Measurements from ENCODE around the gene MBD1. TPM values are rescaled to one million over a fixed set of nuclear protein-coding genes. Genes with fewer than 3 reads are reported as not detected.
A peak's percentile ranks its signal among the peaks of the same experiment; 100 is the strongest.

The MBD1 gene
- total RNA-seq, 1 experiment from 2014 or later, result 53.4 TPM

- no peak overlapping the region for H3K27ac Mint-ChIP-seq
- H3K36me3 Mint-ChIP-seq, result peaks cover 37% of the 10 kb centered on the region
- no peaks in the 10 kb centered on the region for H3K9me3 Mint-ChIP-seq
- ChIA-PET CTCF (interaction anchor here (1.0 kb wide), 1 partner anchor 15 kb away, joined by 3 read pairs; no protein-coding TSS in a partner anchor), POLR2A (no interaction called here)
- no peak for ATAC-seq
- DNase-seq (ENCODE audit: low spot score), result no peak
- H3K4me1 Mint-ChIP-seq, result peaks cover 27% of the 10 kb centered on the region
- no peak overlapping the region for H3K4me3 Mint-ChIP-seq
- H3K27me3 Mint-ChIP-seq (ENCODE audit: low read depth), result no peaks in the 10 kb centered on the region
- no peak for TF ChIP-seq ELF4 (CRISPR knock-in tag; IDR thresholded peaks at IDR 0.05; ENCODE audit: low read depth)
- no peak for TF ChIP-seq AFF4 (CRISPR knock-in tag; IDR thresholded peaks at IDR 0.05; ENCODE audit: borderline replicate concordance)
Measured at GRCh38 chr18:50283469-50284209, 2.3 kb upstream of the MBD1 start.

GRCh38 chr18:50282521-50283335, 1.4 kb upstream of the MBD1 start:
- ATAC-seq (no peak), DNase-seq (ENCODE audit: low spot score) (no peak)
- ChIA-PET POLR2A (no interaction called here), CTCF (interaction anchor here (1.0 kb wide), 1 partner anchor 14 kb away, joined by 3 read pairs; no protein-coding TSS in a partner anchor)
- Mint-ChIP-seq H3K4me3 (peak overlapping the region; percentile 98), H3K9me3 (no peaks in the 10 kb centered on the region), H3K27me3 (ENCODE audit: low read depth) (no peaks in the 10 kb centered on the region), H3K36me3 (peaks cover 39% of the 10 kb centered on the region), H3K27ac (peak overlapping the region; percentile 80; the same call in 1 of the 2 replicates), H3K4me1 (peaks cover 27% of the 10 kb centered on the region)
- TF ChIP-seq SOX15 (CRISPR knock-in tag; IDR thresholded peaks at IDR 0.05) (no peak), JAZF1 (CRISPR knock-in tag; IDR thresholded peaks at IDR 0.05) (no peak), ZNF532 (CRISPR knock-in tag; IDR thresholded peaks at IDR 0.05; ENCODE audit: borderline replicate concordance) (no peak)

- peak overlapping the region; percentile 98 for H3K4me3 Mint-ChIP-seq
- no peaks in the 10 kb centered on the region for H3K27me3 Mint-ChIP-seq (ENCODE audit: low read depth)
- peaks cover 37% of the 10 kb centered on the region for H3K36me3 Mint-ChIP-seq
- no peak for ATAC-seq
- DNase-seq (ENCODE audit: low spot score), result no peak
- H3K27ac Mint-ChIP-seq, result peak overlapping the region; percentile 97; the same call in 1 of the 2 replicates
- CTCF ChIA-PET, result interaction anchor here (0.9 to 1.8 kb wide), 9 partner anchors 10 to 148 kb away, joined by 3 to 21 read pairs (median 6); partner anchors contain the start of gene CFAP53
- POLR2A ChIA-PET, result interaction anchor here (1.2 kb wide), 2 partner anchors 13 to 74 kb away, joined by 3 to 4 read pairs; no protein-coding TSS in a partner anchor
- no peaks in the 10 kb centered on the region for H3K9me3 Mint-ChIP-seq
- H3K4me1 Mint-ChIP-seq, result peaks cover 25% of the 10 kb centered on the region
- no peak for TF ChIP-seq FOXK1 (CRISPR knock-in tag; IDR thresholded peaks at IDR 0.05)
- no peak for TF ChIP-seq ZSCAN18 (CRISPR knock-in tag; IDR thresholded peaks at IDR 0.05)
- TF ChIP-seq AFF4 (CRISPR knock-in tag; IDR thresholded peaks at IDR 0.05; ENCODE audit: borderline replicate concordance), result no peak
- no peak for TF ChIP-seq RELA (CRISPR knock-in tag; IDR thresholded peaks at IDR 0.05; ENCODE audit: borderline replicate concordance)
- no peak for TF ChIP-seq RORB (CRISPR knock-in tag; IDR thresholded peaks at IDR 0.05)
- TF ChIP-seq HMGXB4 (CRISPR knock-in tag; IDR thresholded peaks at IDR 0.05), result no peak
- no peak for TF ChIP-seq HMGA2 (CRISPR knock-in tag; IDR thresholded peaks at IDR 0.05)
- TF ChIP-seq ZNF232 (CRISPR knock-in tag; IDR thresholded peaks at IDR 0.05), result no peak
Measured at GRCh38 chr18:50281972-50282520, 723 bp upstream of the MBD1 start.

All from WTC11 (cell line).